Uterus (tissue), 4 donors: Measurements from ENCODE around the gene CACNB3. TPM values are rescaled to one million over a fixed set of nuclear protein-coding genes. Genes with fewer than 3 reads are reported as not detected.
A peak's percentile ranks its signal among the peaks of the same experiment; 100 is the strongest.

Experiments used
- DNase-seq, 2 donors: peaks; one replicate each; pipeline ENCODE4 v3.0.0-alpha.2; 2019 to 2020
- H3K27ac ChIP-seq, 2 donors: fragments of 200-600 bp; sonication (generic); 1 replicate in 1 of 2; 2 replicates in 1 of 2; pipeline ENCODE4 v1.5.1; 2016 to 2018
- H3K27me3 ChIP-seq, 2 donors: fragments of 200-600 bp; sonication (generic); one replicate each; pipeline ENCODE4 v1.5.1; 2018 to 2019; ENCODE audit warnings: control low read depth in 1 of 2
- H3K36me3 ChIP-seq, 2 donors: fragments of 200-600 bp; sonication (generic); one replicate each; pipeline ENCODE4 v1.5.1; 2019; ENCODE audit warnings: control low read depth in 1 of 2
- H3K4me1 ChIP-seq, 2 donors: fragments of 200-600 bp; sonication (generic); one replicate each; pipeline ENCODE4 v1.5.1; 2018 to 2019; ENCODE audit warnings: control low read depth in 1 of 2
- H3K4me3 ChIP-seq, 2 donors: fragments of 200-600 bp; sonication (generic); 1 replicate in 1 of 2; 2 replicates in 1 of 2; pipeline ENCODE4 v1.5.1; 2018 to 2019; ENCODE audit warnings: mild to moderate bottlenecking in 1 of 2
- H3K9me3 ChIP-seq, 2 donors: fragments of 200-600 bp; sonication (generic); one replicate each; pipeline ENCODE4 v1.5.1; 2019; ENCODE audit warnings: control low read depth in 1 of 2
- CTCF ChIP-seq, 4 experiments: fragments of 200-600 bp in 2 of 4; fragments of 450-650 bp in 2 of 4; sonication (generic) in 2 of 4; IDR thresholded peaks; one replicate each; pipeline ENCODE4 v1.5.1; 2016 to 2019; ENCODE audit warnings: antibody characterized with exemption in 4 of 4, mild to moderate bottlenecking in 2 of 4, moderate library complexity in 1 of 4
- POLR2A ChIP-seq, 2 donors: fragments of 450-650 bp; IDR thresholded peaks; one replicate each; pipeline ENCODE4 v1.6.1; 2016; ENCODE audit warnings: antibody characterized with exemption in 2 of 2, mild to moderate bottlenecking in 1 of 2, moderate library complexity in 1 of 2
- intact Hi-C: fragments of 100-400 bp; cut with DNase I; formaldehyde crosslinking; loops from one replicate; pipeline ENCODE4 v1.15.1; 2023; ENCODE audit warnings: low total_unique reads
- total RNA-seq, 4 donors: library from RNA; depleted of rRNA in 3 of 4; stranded (reverse); fragments of >200 nt in 3 of 4; gene quantifications; one replicate each; pipeline versions ENCODE4 v1.1.0 to v1.2.4, GENCODE V29; 2014 to 2023
- donor health status: DM: yes; HTN: yes; CAD: no.

The CACNB3 gene
- total RNA-seq, 4 donors from 2014 or later: 5.9 to 62.2 (median 22.7) TPM

- TF ChIP-seq POLR2A (IDR thresholded peaks at IDR 0.05) (no peak), CTCF (IDR thresholded peaks at IDR 0.05) (no peak)
- intact Hi-C loops: no loop called here
- no peak for DNase-seq
- Histone ChIP-seq H3K4me3 (no peak overlapping the region), H3K27ac (no peak overlapping the region), H3K4me1 (peaks cover 0 to 5% of the 10 kb centered on the region in 2 donors), H3K36me3 (no peaks in the 10 kb centered on the region), H3K9me3 (no peaks in the 10 kb centered on the region), H3K27me3 (no peaks in the 10 kb centered on the region)
These were observed 34.9 kb upstream of the CACNB3 start for GRCh38 chr12:48783432-48783831.

- peak in 1 of 2 donors; percentile 7 for TF ChIP-seq POLR2A (IDR thresholded peaks at IDR 0.05)
- no peak for TF ChIP-seq CTCF (IDR thresholded peaks at IDR 0.05)
- intact Hi-C loops: no loop called here
- peak overlapping the region; percentile 81 to 95 for H3K4me3 ChIP-seq
- H3K36me3 ChIP-seq: no peaks in the 10 kb centered on the region
- peak overlapping the region; percentile 91 to 95 for H3K27ac ChIP-seq
- no peaks in the 10 kb centered on the region for H3K27me3 ChIP-seq
- peak; percentile 33 to 43 for DNase-seq
- H3K9me3 ChIP-seq: no peaks in the 10 kb centered on the region
- no peaks in the 10 kb centered on the region for H3K4me1 ChIP-seq
These were observed 31.4 kb upstream of the CACNB3 start for GRCh38 chr12:48786591-48787544.

DNA sequence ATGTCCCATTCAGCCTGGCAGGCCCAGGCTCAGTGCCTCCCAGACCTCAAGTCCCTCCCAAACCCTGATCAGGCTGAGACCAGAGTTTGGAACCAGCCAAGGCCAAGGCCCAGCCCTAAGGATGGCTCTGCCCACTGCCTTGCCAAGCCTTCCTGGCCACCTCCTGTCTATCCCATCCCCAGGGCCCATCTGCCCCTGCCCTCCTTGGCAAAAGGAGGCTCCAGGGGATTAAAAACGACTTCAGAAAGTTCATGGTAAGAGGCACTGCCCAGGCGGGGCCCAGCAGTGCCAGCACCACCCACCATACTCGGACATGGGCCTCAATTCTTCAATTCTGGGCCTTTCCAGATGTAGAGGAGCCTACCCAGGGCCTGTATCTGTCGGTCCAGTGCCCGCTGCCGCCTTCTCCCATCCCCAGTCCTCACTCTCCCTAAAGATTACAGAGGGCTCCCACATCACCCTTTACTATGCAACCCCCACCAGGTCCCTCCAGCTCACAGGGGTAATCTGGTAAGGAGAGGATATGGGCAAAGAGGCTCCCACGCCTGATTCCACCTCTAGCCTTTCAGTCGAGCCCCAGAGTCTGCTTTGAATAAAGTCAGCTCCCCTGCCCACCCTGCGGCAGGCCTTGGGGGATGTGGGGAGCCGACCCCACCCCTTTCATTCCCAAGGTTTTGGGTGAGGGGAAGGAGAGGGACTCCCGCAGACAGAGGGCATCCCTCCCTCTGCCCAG is 30.3 kb upstream of the CACNB3 start:
- Histone ChIP-seq H3K9me3 (no peaks in the 10 kb centered on the region), H3K36me3 (no peaks in the 10 kb centered on the region), H3K4me3 (peak overlapping the region; percentile 81 to 95), H3K27me3 (no peaks in the 10 kb centered on the region), H3K27ac (peak overlapping the region; percentile 91 to 95), H3K4me1 (no peaks in the 10 kb centered on the region)
- intact Hi-C loops: no loop called here
- DNase-seq: no peak
- no peak for TF ChIP-seq POLR2A (IDR thresholded peaks at IDR 0.05)
- no peak for TF ChIP-seq CTCF (IDR thresholded peaks at IDR 0.05)

- H3K36me3 ChIP-seq: no peaks in the 10 kb centered on the region
- peak overlapping the region; percentile 81 to 95 for H3K4me3 ChIP-seq
- peak overlapping the region; percentile 91 to 95 for H3K27ac ChIP-seq
- no peaks in the 10 kb centered on the region for H3K27me3 ChIP-seq
- H3K4me1 ChIP-seq: no peaks in the 10 kb centered on the region
- TF ChIP-seq POLR2A (IDR thresholded peaks at IDR 0.05): no peak
- TF ChIP-seq CTCF (IDR thresholded peaks at IDR 0.05): no peak
- no peaks in the 10 kb centered on the region for H3K9me3 ChIP-seq
- intact Hi-C loops: no loop called here
- no peak for DNase-seq
These were observed 29.8 kb upstream of the CACNB3 start for GRCh38 chr12:48788524-48788853.
